Measurements from ENCODE around the gene IL6. TPM values are rescaled to one million over a fixed set of nuclear protein-coding genes. Genes with fewer than 3 reads are reported as not detected.

IL6 gene
- total RNA-seq, 1 donor from 2014 or later = 8.5 TPM

DNA sequence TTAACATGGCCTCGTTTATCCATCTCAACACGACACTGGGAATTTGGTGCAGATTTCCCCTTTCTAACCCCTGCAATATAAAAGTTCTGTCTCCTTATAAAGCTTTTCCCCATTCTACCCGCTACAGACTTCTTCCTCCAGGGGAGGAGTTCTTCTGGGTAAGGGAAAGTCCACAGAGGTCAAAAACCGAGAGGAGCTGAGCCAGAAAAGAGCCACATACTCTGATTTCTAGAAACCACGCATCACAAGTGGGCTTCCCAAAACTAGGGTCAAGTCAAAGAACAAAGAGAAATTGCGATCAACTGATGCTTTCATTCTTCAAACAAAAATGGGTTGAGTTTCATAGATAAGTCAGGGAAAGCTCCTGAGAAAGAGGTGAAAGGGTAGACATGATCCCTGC, 6.8 kb downstream of the IL6 start:
- no peaks in the 10 kb centered on the region for H3K36me3 ChIP-seq (ENCODE audit: control insufficient read depth, insufficient read depth, low read length)
- DNase-seq (ENCODE audit: low read depth) = no peak
- no peak overlapping the region for H3K4me3 ChIP-seq (ENCODE audit: low read depth, low read length)
- no peaks in the 10 kb centered on the region for H3K27me3 ChIP-seq (ENCODE audit: control insufficient read depth, insufficient read depth, low read length)
- TF ChIP-seq, protein P1, sequence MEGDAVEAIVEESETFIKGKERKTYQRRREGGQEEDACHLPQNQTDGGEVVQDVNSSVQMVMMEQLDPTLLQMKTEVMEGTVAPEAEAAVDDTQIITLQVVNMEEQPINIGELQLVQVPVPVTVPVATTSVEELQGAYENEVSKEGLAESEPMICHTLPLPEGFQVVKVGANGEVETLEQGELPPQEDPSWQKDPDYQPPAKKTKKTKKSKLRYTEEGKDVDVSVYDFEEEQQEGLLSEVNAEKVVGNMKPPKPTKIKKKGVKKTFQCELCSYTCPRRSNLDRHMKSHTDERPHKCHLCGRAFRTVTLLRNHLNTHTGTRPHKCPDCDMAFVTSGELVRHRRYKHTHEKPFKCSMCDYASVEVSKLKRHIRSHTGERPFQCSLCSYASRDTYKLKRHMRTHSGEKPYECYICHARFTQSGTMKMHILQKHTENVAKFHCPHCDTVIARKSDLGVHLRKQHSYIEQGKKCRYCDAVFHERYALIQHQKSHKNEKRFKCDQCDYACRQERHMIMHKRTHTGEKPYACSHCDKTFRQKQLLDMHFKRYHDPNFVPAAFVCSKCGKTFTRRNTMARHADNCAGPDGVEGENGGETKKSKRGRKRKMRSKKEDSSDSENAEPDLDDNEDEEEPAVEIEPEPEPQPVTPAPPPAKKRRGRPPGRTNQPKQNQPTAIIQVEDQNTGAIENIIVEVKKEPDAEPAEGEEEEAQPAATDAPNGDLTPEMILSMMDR (IDR thresholded peaks at IDR 0.05; ENCODE audit: insufficient read depth, low read length, poor library complexity, severe bottlenecking) = no peak

DNA sequence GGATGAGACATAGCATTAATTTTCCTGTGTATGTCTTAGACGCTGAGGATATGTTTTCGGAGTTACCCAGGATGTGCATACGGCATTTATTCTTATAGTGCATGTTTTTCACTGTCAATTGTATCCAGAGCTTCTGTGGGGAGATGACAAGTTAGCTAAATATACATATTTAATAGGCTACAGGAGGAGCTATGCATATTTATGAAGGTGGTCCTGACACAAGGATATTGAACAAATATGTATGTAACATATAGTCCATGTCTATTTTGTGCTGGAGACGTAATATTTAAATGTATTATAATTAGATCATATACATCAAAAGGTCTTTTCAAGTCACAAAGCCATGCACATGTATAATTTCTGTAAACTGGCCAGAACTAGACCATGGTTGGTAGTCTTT, 16.0 kb downstream of the IL6 start:
- DNase-seq (ENCODE audit: low read depth) = no peak
- H3K36me3 ChIP-seq (ENCODE audit: control insufficient read depth, insufficient read depth, low read length) = no peaks in the 10 kb centered on the region
- H3K4me3 ChIP-seq (ENCODE audit: low read depth, low read length) = no peak overlapping the region
- TF ChIP-seq, protein P1 (IDR thresholded peaks at IDR 0.05; ENCODE audit: insufficient read depth, low read length, poor library complexity, severe bottlenecking) = no peak
- H3K27me3 ChIP-seq (ENCODE audit: control insufficient read depth, insufficient read depth, low read length) = no peaks in the 10 kb centered on the region

DNA sequence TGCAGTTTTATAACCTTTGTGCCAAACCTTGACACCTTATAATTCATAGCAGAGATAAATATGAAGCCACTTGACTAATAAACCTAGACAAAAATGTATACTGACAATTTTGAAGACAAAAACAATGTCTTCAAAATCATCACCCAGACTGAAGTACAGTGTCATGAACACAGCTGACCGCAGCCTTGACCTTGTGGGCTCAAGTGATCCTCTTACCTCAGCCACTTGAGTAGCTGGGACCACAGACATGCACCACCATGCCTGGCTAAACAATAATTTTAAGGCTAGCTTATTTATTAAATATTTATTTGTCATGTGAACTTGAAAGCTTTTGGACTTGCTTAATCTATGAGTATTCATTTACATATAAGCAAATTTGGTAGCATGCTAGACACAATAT, 24.3 kb downstream of the IL6 start:
- Histone ChIP-seq H3K27me3 (ENCODE audit: control insufficient read depth, insufficient read depth, low read length) (no peaks in the 10 kb centered on the region), H3K4me3 (ENCODE audit: low read depth, low read length) (no peak overlapping the region), H3K36me3 (ENCODE audit: control insufficient read depth, insufficient read depth, low read length) (no peaks in the 10 kb centered on the region)
- TF ChIP-seq, protein P1 (IDR thresholded peaks at IDR 0.05; ENCODE audit: insufficient read depth, low read length, poor library complexity, severe bottlenecking) = no peak
- DNase-seq (ENCODE audit: low read depth) = no peak

DNA sequence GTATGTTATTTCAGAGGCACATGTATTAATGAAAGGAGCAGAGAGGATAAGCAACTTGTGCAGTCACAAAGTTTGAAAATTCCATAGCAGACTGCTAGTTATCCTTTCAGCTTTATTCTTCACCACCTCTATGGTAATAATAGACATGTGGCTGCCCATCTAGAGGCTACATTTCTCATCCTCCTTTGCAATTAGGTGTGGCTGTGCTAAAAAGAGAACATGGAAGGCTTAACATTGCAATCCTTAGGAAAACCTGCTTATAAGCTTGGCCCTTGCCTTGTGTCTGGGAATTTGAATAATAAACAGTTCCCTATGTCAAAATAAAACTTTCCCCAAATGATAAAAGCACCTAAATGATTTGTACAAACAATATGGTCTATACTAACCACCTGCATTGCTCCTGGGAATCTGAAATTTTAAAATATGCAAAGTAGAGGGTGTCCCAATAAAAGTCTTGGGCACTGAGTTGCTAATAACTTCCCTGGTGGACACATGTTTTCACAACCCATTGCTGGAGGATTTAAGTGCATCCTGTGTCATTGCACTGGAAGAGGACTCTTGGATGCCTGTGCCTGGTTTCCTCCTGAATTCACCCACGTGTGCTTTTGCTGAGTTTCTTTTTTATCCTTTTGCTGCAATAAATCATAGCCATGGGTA, 30.5 kb downstream of the IL6 start:
- TF ChIP-seq, protein P1 (IDR thresholded peaks at IDR 0.05; ENCODE audit: insufficient read depth, low read length, poor library complexity, severe bottlenecking) = no peak
- DNase-seq (ENCODE audit: low read depth) = no peak
- no peaks in the 10 kb centered on the region for H3K27me3 ChIP-seq (ENCODE audit: control insufficient read depth, insufficient read depth, low read length)
- no peak overlapping the region for H3K4me3 ChIP-seq (ENCODE audit: low read depth, low read length)
- H3K36me3 ChIP-seq (ENCODE audit: control insufficient read depth, insufficient read depth, low read length) = no peaks in the 10 kb centered on the region

DNA sequence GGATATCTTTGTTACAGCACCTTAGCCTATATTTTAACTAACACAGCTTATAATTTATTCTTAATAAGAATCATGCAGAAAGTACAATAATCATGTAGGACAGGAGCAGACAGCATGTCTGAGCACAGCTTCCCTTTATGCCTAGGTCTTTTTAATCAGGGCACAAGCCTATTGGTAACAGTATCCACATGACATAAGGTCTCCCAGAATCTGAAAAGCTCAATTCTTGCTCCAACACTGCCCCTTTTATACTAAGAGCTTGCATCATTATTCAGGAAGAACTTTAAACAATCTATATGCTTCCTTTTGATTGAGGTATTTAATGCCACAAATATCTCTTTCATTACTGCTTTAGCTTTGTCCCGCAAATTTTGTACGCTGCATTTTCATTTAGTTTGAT, 31.6 kb downstream of the IL6 start:
- Histone ChIP-seq H3K4me3 (ENCODE audit: low read depth, low read length) (no peak overlapping the region), H3K36me3 (ENCODE audit: control insufficient read depth, insufficient read depth, low read length) (no peaks in the 10 kb centered on the region), H3K27me3 (ENCODE audit: control insufficient read depth, insufficient read depth, low read length) (no peaks in the 10 kb centered on the region)
- TF ChIP-seq, protein P1 (IDR thresholded peaks at IDR 0.05; ENCODE audit: insufficient read depth, low read length, poor library complexity, severe bottlenecking) = no peak
- DNase-seq (ENCODE audit: low read depth) = no peak

DNA sequence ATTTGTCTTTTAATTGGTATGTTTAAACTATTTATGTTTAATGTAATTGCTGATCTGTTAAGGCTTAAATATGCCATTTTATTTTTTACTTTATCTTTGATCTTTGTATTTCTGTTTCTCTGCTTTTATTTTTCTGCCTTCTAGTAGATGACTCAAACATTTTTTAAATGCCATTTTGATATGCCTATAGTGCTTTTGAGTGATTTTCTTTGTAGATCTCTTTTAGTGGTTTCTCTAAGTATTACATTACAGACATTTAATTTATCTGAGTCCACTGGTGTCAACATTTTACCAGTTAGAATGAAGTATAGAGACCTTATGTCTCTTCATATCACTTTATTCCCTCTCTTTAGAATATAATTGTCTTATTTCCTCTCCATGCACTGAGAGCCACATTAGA, 32.7 kb downstream of the IL6 start:
- Histone ChIP-seq H3K27me3 (ENCODE audit: control insufficient read depth, insufficient read depth, low read length) (no peaks in the 10 kb centered on the region), H3K36me3 (ENCODE audit: control insufficient read depth, insufficient read depth, low read length) (no peaks in the 10 kb centered on the region), H3K4me3 (ENCODE audit: low read depth, low read length) (no peak overlapping the region)
- DNase-seq (ENCODE audit: low read depth) = no peak
- TF ChIP-seq, protein P1 (IDR thresholded peaks at IDR 0.05; ENCODE audit: insufficient read depth, low read length, poor library complexity, severe bottlenecking) = no peak

Measured in kidney epithelial cell (primary cell).